HFFc6 (cell line): Measurements from ENCODE around the gene PRKG1. TPM values are rescaled to one million over a fixed set of nuclear protein-coding genes. Genes with fewer than 3 reads are reported as not detected.

Source experiments
- DNase-seq: peaks from one replicate; pipeline ENCODE4 v3.0.0-alpha.2; 2018
- H3K27ac Mint-ChIP-seq: 2 replicates; pipeline ENCODE4 v1.8.0; 2020; ENCODE audit warnings: mild to moderate bottlenecking, mixed read lengths
- H3K27me3 Mint-ChIP-seq: 2 replicates; pipeline ENCODE4 v1.8.0; 2021; ENCODE audit warnings: mild to moderate bottlenecking, moderate library complexity, mixed read lengths; ENCODE audit not compliant: insufficient read depth
- H3K36me3 Mint-ChIP-seq: 2 replicates; pipeline ENCODE4 v1.8.0; 2021; ENCODE audit warnings: low read depth, mixed read lengths
- H3K4me1 Mint-ChIP-seq: 2 replicates; pipeline ENCODE4 v1.8.0; 2020; ENCODE audit warnings: low read depth, mixed read lengths
- H3K4me3 Mint-ChIP-seq: 2 replicates; pipeline ENCODE4 v1.8.0; 2020; ENCODE audit warnings: mild to moderate bottlenecking, moderate library complexity, mixed read lengths
- H3K9me3 Mint-ChIP-seq: 2 replicates; pipeline ENCODE4 v1.8.0; 2020; ENCODE audit warnings: mild to moderate bottlenecking, mixed read lengths
- total RNA-seq, 6 experiments: library from RNA; stranded (reverse); fragmentation: NEBNext Ultra II Directional; extraction: Animal tissue kit (Norgen Biotek cat#: 25700); gene quantifications; 2 replicates in 1 of 6; 3 replicates in 5 of 6; pipeline ENCODE4 v1.2.3, GENCODE V29; 2021
- TF ChIP-seq, protein P1 (sequence below): fragments of 200-600 bp; sonication (generic); IDR thresholded peaks from 2 replicates; pipeline ENCODE4 v1.5.0; 2021; ENCODE audit warnings: antibody characterized with exemption, mild to moderate bottlenecking

Gene PRKG1
- total RNA-seq, 6 experiments from 2014 or later = 9.3 to 10.1 (median 9.8) TPM

DNA sequence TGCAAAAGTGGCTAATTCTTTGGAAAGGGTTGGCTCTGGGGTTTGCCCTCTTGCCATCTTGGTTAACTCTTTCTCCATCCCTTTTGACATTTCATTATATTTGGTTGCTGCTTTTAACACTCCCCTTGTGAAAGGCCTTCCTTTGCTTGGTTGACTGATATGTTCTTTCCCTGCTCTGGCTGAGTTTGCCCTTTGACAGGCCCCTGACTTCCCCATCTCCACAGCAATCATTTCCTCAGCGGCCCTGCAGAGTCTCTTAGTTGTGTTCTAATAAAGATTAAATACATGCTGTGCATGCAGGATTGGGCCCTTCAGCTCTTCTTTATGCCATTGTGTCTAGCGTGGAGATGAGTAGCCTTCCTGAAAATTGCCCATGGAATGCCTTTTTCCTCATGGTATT lies 709.7 kb downstream of the PRKG1 start:
- Mint-ChIP-seq H3K36me3 (no peaks in the 10 kb centered on the region; the same call in 1 of the 2 replicates), H3K27ac (no peak overlapping the region), H3K4me1 (peaks cover 4% of the 10 kb centered on the region; the same call in 1 of the 2 replicates), H3K9me3 (no peaks in the 10 kb centered on the region), H3K27me3 (no peaks in the 10 kb centered on the region), H3K4me3 (no peak overlapping the region)
- TF ChIP-seq, protein P1, sequence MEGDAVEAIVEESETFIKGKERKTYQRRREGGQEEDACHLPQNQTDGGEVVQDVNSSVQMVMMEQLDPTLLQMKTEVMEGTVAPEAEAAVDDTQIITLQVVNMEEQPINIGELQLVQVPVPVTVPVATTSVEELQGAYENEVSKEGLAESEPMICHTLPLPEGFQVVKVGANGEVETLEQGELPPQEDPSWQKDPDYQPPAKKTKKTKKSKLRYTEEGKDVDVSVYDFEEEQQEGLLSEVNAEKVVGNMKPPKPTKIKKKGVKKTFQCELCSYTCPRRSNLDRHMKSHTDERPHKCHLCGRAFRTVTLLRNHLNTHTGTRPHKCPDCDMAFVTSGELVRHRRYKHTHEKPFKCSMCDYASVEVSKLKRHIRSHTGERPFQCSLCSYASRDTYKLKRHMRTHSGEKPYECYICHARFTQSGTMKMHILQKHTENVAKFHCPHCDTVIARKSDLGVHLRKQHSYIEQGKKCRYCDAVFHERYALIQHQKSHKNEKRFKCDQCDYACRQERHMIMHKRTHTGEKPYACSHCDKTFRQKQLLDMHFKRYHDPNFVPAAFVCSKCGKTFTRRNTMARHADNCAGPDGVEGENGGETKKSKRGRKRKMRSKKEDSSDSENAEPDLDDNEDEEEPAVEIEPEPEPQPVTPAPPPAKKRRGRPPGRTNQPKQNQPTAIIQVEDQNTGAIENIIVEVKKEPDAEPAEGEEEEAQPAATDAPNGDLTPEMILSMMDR = no peak
- no peak for DNase-seq

DNA sequence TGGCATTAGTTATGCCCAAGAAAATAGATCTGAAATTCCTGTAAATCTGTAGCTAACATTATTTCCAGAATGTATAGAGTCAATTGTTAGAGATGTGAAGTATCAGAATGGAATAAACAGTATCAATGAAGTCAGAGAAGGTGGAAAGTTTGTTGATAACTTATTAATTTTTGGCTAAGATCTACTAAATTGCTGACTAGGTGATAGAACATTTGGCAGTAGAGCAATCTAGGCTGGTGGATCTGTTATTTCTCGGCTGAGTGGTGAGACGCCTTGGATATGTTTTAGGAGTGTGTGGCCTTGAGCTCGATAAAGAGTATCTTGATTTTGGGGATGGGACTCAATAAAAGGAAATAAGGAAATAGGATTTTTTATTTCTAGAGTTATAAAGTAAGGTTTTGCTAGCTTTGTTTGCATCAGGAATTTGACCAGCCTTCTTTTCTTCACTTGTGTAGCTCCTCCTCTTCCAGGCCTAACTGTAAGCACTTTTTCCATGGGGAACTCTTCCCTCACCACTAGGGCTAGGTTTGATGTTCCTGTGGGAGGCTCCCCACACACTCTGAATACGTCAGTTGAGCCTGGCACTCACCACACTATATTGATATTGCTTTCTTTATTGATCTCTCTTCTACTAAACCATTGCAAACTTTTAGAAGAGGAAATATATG lies 711.9 kb downstream of the PRKG1 start:
- Mint-ChIP-seq H3K4me1 (peaks cover 4% of the 10 kb centered on the region; the same call in 1 of the 2 replicates), H3K9me3 (no peaks in the 10 kb centered on the region), H3K4me3 (no peak overlapping the region), H3K27me3 (no peaks in the 10 kb centered on the region; the same call in 1 of the 2 replicates), H3K36me3 (no peaks in the 10 kb centered on the region; the same call in 1 of the 2 replicates), H3K27ac (no peak overlapping the region)
- DNase-seq = no peak
- TF ChIP-seq, protein P1 = no peak

DNA sequence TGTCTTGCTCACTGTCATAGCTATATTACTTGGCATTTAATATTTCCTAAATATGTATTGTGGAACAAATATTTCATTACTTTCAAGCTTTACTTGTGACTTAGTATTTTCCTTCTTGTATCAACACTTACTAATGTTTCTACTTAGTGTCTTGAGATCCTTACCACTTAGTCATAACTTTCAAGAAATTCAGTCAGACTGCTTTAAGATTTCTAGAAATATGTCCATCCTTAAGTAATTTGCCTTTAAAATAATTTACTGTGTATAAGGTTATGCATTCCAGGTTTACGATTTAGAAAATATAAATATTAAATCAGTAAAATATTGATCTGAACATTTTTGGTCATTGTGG lies 712.4 kb downstream of the PRKG1 start:
- H3K4me1 Mint-ChIP-seq = peaks cover 4% of the 10 kb centered on the region; the same call in 1 of the 2 replicates
- no peak overlapping the region for H3K27ac Mint-ChIP-seq
- no peaks in the 10 kb centered on the region; the same call in 1 of the 2 replicates for H3K27me3 Mint-ChIP-seq
- H3K9me3 Mint-ChIP-seq = no peaks in the 10 kb centered on the region
- TF ChIP-seq, protein P1 = no peak
- DNase-seq = no peak
- H3K4me3 Mint-ChIP-seq = no peak overlapping the region
- no peaks in the 10 kb centered on the region; the same call in 1 of the 2 replicates for H3K36me3 Mint-ChIP-seq

DNA sequence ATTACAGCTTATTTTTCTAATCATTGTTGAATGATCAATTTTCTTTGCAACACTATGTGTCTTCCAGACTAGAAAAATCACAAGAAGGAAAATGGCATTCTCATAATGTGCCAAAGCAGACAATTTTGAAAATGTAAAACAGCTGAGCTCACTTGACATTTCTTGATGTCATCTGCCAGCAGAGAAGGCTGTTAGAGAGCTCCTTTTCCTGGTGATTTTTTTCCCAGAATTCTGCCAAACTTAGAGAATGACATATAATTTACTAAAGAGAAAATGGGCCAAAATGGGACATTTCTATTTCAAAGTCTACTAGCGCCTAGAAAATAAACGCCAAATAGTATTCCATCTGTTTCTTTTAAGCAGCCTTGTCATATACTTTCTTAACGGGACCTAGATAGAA lies 714.0 kb downstream of the PRKG1 start:
- no peak for DNase-seq
- H3K4me1 Mint-ChIP-seq = peaks cover 4% of the 10 kb centered on the region; the same call in 1 of the 2 replicates
- H3K27ac Mint-ChIP-seq = no peak overlapping the region
- no peak overlapping the region for H3K4me3 Mint-ChIP-seq
- H3K9me3 Mint-ChIP-seq = peaks cover 4% of the 10 kb centered on the region; the same call in 1 of the 2 replicates
- TF ChIP-seq, protein P1 = no peak
- H3K36me3 Mint-ChIP-seq = no peaks in the 10 kb centered on the region
- H3K27me3 Mint-ChIP-seq = no peaks in the 10 kb centered on the region; the same call in 1 of the 2 replicates

DNA sequence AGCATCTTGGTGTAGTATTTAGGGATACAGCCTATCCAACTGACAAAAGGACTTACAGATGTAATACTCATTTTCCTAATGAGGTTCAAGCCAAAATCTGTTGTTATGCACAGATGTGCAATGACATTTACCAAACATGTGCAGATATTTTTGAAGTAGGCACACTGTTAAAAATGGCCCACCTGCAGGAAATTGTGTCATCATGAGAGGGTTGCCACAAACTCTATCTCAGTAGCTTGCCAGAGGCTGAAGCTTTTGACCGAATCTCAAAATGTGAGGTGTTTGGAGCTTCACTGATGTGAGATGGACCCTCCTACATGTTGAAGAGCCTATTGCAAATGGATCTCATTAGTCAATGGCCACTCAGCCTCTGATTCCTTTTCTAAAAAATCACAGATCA lies 714.8 kb downstream of the PRKG1 start:
- peaks cover 4% of the 10 kb centered on the region; the same call in 1 of the 2 replicates for H3K4me1 Mint-ChIP-seq

More for the DNA sequence above, 714.8 kb downstream of the PRKG1 start:
- peaks cover 5% of the 10 kb centered on the region; the same call in 1 of the 2 replicates for H3K9me3 Mint-ChIP-seq
- H3K27ac Mint-ChIP-seq = no peak overlapping the region
- TF ChIP-seq, protein P1 = no peak
- no peaks in the 10 kb centered on the region; the same call in 1 of the 2 replicates for H3K27me3 Mint-ChIP-seq
- DNase-seq = no peak
- H3K4me3 Mint-ChIP-seq = no peak overlapping the region
- no peaks in the 10 kb centered on the region for H3K36me3 Mint-ChIP-seq
